A549 (cell line): Measurements from ENCODE around the gene OR51B5. TPM values are rescaled to one million over a fixed set of nuclear protein-coding genes. Genes with fewer than 3 reads are reported as not detected.

Experiments
- ATAC-seq, 2 experiments: fragments of 200-7000 bp in 1 of 2; fragments of >200 bp in 1 of 2; cut with Nextera tagmentation in 1 of 2; cut with Tn5 transposase in 1 of 2; 3 replicates each; pipeline versions ENCODE4 v1.8.0 to v1.9.1; 2018 to 2020; ENCODE audit warnings: mild to moderate bottlenecking in 1 of 2, moderate library complexity in 1 of 2
- CTCF ChIA-PET: fragments of 300-600 bp; sonication (Branson Sonifier 250); formaldehyde crosslinking; extraction: SDS; loops from one replicate; lab custom pipeline; 2021; ENCODE audit warnings: antibody characterized with exemption, inconsistent platforms; lab: Yijun Ruan, JAX
- POLR2A ChIA-PET: fragments of 350-600 bp; formaldehyde crosslinking; extraction: SDS; loops from one replicate; lab custom pipeline; 2021; ENCODE audit warnings: antibody characterized with exemption, inconsistent platforms; lab: Yijun Ruan, JAX
- DNase-seq, 2 experiments: peaks; one replicate each; pipeline versions ENCODE4 v3.0.0 to v3.0.0-alpha.2; 2011 to 2016; ENCODE audit warnings: low read depth in 1 of 2, low spot score in 1 of 2
- FAIRE-seq: peaks from 2 replicates; lab custom pipeline; 2011; peaks lifted over from hg19 to GRCh38; lab: Jason Lieb, UNC
- H3K27ac ChIP-seq, 2 experiments: fragments of >200 bp; sonication (Bioruptor Twin); formaldehyde crosslinking; 3 replicates each; pipeline ENCODE4 v1.5.1; 2016 to 2017
- H3K4me1 ChIP-seq: fragments of >200 bp; sonication (Bioruptor Twin); formaldehyde crosslinking; 3 replicates; pipeline ENCODE4 v1.6.1; 2016
- H3K4me2 ChIP-seq: fragments of >200 bp; sonication (Bioruptor Twin); formaldehyde crosslinking; 3 replicates; pipeline ENCODE4 v1.6.1; 2016
- H3K4me3 ChIP-seq: fragments of >200 bp; sonication (Bioruptor Twin); formaldehyde crosslinking; 3 replicates; pipeline ENCODE4 v1.5.1; 2016
- H3K9me3 ChIP-seq: fragments of >200 bp; sonication (Bioruptor Twin); formaldehyde crosslinking; 3 replicates; pipeline ENCODE4 v1.6.1; 2016
- ATOH8 ChIP-seq: fragments of 250-450 bp; sonication (Bioruptor Pico); IDR thresholded peaks from 2 replicates; pipeline ENCODE4 v1.5.0; 2020; ENCODE audit warnings: low read depth, mild to moderate bottlenecking, moderate library complexity
- CBX2 ChIP-seq: fragments of 200-600 bp; sonication (generic); IDR thresholded peaks from 2 replicates; pipeline ENCODE4 v1.6.1; 2016; ENCODE audit warnings: low read depth, mild to moderate bottlenecking, borderline replicate concordance
- CHD2 ChIP-seq: fragments of 150-350 bp; IDR thresholded peaks from 2 replicates; pipeline ENCODE4 v1.6.1; 2014; ENCODE audit warnings: low read length; ENCODE audit not compliant: partially characterized antibody
- ELK1 ChIP-seq: fragments of 150-350 bp; IDR thresholded peaks from 2 replicates; pipeline ENCODE4 v1.6.1; 2014; ENCODE audit warnings: low read depth, mild to moderate bottlenecking, low read length
- HOXB5 ChIP-seq: fragments of 250-450 bp; sonication (Bioruptor Pico); IDR thresholded peaks from 2 replicates; pipeline ENCODE4 v1.5.0; 2020; ENCODE audit warnings: mild to moderate bottlenecking, moderate library complexity
- NPAS2 ChIP-seq: fragments of 250-450 bp; sonication (Bioruptor Pico); IDR thresholded peaks from 2 replicates; pipeline ENCODE4 v1.8.0; 2022; ENCODE audit warnings: mild to moderate bottlenecking, moderate library complexity, borderline replicate concordance
- POLR2A ChIP-seq: IDR thresholded peaks from 2 replicates; pipeline ENCODE4 v1.6.1; 2012; ENCODE audit warnings: mild to moderate bottlenecking, low read length
- POLR2AphosphoS2 ChIP-seq: conservative IDR thresholded peaks from 2 replicates; pipeline ENCODE4 v1.6.1; 2012; ENCODE audit warnings: low read length, improper control_type of control experiment, inconsistent platforms
- RARB ChIP-seq: fragments of 250-450 bp; sonication (Bioruptor Pico); IDR thresholded peaks from 2 replicates; pipeline ENCODE4 v1.8.0; 2021; ENCODE audit warnings: mild to moderate bottlenecking, moderate library complexity
- RCOR1 ChIP-seq: fragments of 150-350 bp; IDR thresholded peaks from 2 replicates; pipeline ENCODE4 v1.6.1; 2014; ENCODE audit warnings: antibody characterized with exemption, low read length, low read depth
- RFX5 ChIP-seq: fragments of 450-650 bp; IDR thresholded peaks from 2 replicates; pipeline ENCODE4 v1.7.1; 2014; ENCODE audit warnings: antibody characterized with exemption, mild to moderate bottlenecking, moderate library complexity
- RNF2 ChIP-seq: fragments of 200-600 bp; sonication (generic); IDR thresholded peaks from 2 replicates; pipeline ENCODE4 v1.6.1; 2016; ENCODE audit warnings: low read depth, mild to moderate bottlenecking, antibody characterized with exemption, moderate library complexity, borderline replicate concordance
- TFCP2L1 ChIP-seq: fragments of 250-450 bp; sonication (Bioruptor Pico); IDR thresholded peaks from 2 replicates; pipeline ENCODE4 v1.5.0; 2021; ENCODE audit warnings: mild to moderate bottlenecking
- USF2 ChIP-seq: fragments of 450-650 bp; IDR thresholded peaks from 2 replicates; pipeline ENCODE4 v1.6.1; 2014; ENCODE audit warnings: antibody characterized with exemption
- ZNF302 ChIP-seq: fragments of 250-450 bp; sonication (Bioruptor Pico); IDR thresholded peaks from 2 replicates; pipeline ENCODE4 v1.9.0; 2021; ENCODE audit warnings: inconsistent platforms, mild to moderate bottlenecking, moderate library complexity
- ZSCAN20 ChIP-seq: fragments of 250-450 bp; sonication (Bioruptor Pico); IDR thresholded peaks from 2 replicates; pipeline ENCODE4 v1.8.0; 2022; ENCODE audit warnings: mild to moderate bottlenecking, moderate library complexity
- WGBS: methylation state at CpG from one replicate; pipeline ENCODE4 v1.1.6; 2017; ENCODE audit errors: missing lambda C conversion rate; 5-methylcytosine and 5-hydroxymethylcytosine counted together
- polyA plus RNA-seq, 4 experiments: library from polyadenylated mRNA; depleted of rRNA in 3 of 4; stranded (reverse); fragments of >200 nt; fragmentation: RNase III in 1 of 4; extraction: RNeasy Plus Mini Kit Qiagen cat#74134 plus additional on column Dnase treatment in 1 of 4; gene quantifications; 2 replicates in 3 of 4; 3 replicates in 1 of 4; pipeline ENCODE4 v1.2.3, GENCODE V29; 2011 to 2017
- TF ChIP-seq, protein P1 (sequence below): fragments of 200-600 bp; sonication (generic); IDR thresholded peaks from 2 replicates; pipeline ENCODE4 v1.6.1; 2016; ENCODE audit warnings: antibody characterized with exemption, mild to moderate bottlenecking, moderate library complexity
- TF ChIP-seq, protein P2 (sequence below): IDR thresholded peaks from 2 replicates; pipeline ENCODE4 v1.6.1; 2012

OR51B5 gene
- polyA plus RNA-seq, 2 of the 4 experiments (the other 2 are of a cell fraction): 0.06 to 0.09 TPM

GRCh38 chr11:5303626-5304025 lies 39.7 kb downstream of the OR51B5 start:
- ChIA-PET POLR2A (no interaction called here), CTCF (interaction anchor here (1.3 kb wide), 1 partner anchor 13 kb away, joined by 4 read pairs; no protein-coding TSS in a partner anchor)
- TF ChIP-seq, protein P1, sequence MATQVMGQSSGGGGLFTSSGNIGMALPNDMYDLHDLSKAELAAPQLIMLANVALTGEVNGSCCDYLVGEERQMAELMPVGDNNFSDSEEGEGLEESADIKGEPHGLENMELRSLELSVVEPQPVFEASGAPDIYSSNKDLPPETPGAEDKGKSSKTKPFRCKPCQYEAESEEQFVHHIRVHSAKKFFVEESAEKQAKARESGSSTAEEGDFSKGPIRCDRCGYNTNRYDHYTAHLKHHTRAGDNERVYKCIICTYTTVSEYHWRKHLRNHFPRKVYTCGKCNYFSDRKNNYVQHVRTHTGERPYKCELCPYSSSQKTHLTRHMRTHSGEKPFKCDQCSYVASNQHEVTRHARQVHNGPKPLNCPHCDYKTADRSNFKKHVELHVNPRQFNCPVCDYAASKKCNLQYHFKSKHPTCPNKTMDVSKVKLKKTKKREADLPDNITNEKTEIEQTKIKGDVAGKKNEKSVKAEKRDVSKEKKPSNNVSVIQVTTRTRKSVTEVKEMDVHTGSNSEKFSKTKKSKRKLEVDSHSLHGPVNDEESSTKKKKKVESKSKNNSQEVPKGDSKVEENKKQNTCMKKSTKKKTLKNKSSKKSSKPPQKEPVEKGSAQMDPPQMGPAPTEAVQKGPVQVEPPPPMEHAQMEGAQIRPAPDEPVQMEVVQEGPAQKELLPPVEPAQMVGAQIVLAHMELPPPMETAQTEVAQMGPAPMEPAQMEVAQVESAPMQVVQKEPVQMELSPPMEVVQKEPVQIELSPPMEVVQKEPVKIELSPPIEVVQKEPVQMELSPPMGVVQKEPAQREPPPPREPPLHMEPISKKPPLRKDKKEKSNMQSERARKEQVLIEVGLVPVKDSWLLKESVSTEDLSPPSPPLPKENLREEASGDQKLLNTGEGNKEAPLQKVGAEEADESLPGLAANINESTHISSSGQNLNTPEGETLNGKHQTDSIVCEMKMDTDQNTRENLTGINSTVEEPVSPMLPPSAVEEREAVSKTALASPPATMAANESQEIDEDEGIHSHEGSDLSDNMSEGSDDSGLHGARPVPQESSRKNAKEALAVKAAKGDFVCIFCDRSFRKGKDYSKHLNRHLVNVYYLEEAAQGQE: no peak
- TF ChIP-seq HOXB5 (no peak), TFCP2L1 (no peak), ATOH8 (CRISPR knock-in tag) (no peak), ZNF302 (CRISPR knock-in tag) (no peak), NPAS2 (CRISPR knock-in tag) (no peak)
- no peaks in the 10 kb centered on the region for H3K9me3 ChIP-seq
- no peak overlapping the region for H3K4me3 ChIP-seq
- H3K27ac ChIP-seq: no peak overlapping the region
- FAIRE-seq (no peak), ATAC-seq (no peak), DNase-seq (no peak)
- no peaks in the 10 kb centered on the region for H3K4me1 ChIP-seq
- H3K4me2 ChIP-seq: no peak overlapping the region
- WGBS: 53% methylated on average over 5 of the region's 5 CpGs

DNA sequence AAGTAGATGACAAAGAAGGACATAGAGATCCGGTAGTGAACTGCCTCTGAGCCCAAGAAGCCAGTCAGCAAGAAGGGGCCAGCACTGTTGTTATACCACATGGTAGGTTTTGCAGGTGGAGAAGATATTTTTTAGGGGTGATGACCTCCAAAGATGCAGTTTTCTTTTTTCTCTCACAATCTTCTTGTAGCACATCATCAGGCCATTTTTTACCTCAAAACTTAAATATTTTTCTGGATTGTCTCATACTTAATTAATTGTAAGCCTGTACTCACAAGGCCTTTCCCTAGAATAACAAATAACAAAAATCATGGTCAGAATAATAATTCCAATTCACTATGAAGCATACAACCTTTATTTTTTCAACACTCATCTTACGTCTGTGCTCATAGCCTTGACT lies 41.5 kb downstream of the OR51B5 start, which contains the start of gene OR51B4:
Gene OR51B4 (minus strand): TSS at position 101 of the 400 bp plus-strand sequence. CDS start 0 bp downstream, at position 101.
- ChIA-PET CTCF (no interaction called here), POLR2A (no interaction called here)
- no peaks in the 10 kb centered on the region for H3K4me1 ChIP-seq
- no peak within 1 kb of the TSS for H3K27ac ChIP-seq
- no peak for FAIRE-seq
- no peak within 1 kb of the TSS for H3K4me3 ChIP-seq
- no peak within 1 kb of the TSS for H3K4me2 ChIP-seq
- TF ChIP-seq RFX5: no peak
- TF ChIP-seq POLR2A: no peak
- no peak for TF ChIP-seq RARB (CRISPR knock-in tag)
- TF ChIP-seq CHD2: no peak
- no peak for TF ChIP-seq ZSCAN20 (CRISPR knock-in tag)
- no peak for TF ChIP-seq RCOR1
- TF ChIP-seq POLR2AphosphoS2: no peak
- no peak for TF ChIP-seq ELK1
- TF ChIP-seq RNF2: no peak
- TF ChIP-seq, protein P2, sequence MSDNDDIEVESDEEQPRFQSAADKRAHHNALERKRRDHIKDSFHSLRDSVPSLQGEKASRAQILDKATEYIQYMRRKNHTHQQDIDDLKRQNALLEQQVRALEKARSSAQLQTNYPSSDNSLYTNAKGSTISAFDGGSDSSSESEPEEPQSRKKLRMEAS: no peak
- no peak for TF ChIP-seq USF2
- no peak for TF ChIP-seq CBX2
- no peaks in the 10 kb centered on the region for H3K9me3 ChIP-seq
- WGBS: 64% methylated on average over 2 of the region's 2 CpGs
- DNase-seq: no peak
- no peak for ATAC-seq
